Measurements from ENCODE around the gene DNAJC8.

The DNAJC8 gene

DNA sequence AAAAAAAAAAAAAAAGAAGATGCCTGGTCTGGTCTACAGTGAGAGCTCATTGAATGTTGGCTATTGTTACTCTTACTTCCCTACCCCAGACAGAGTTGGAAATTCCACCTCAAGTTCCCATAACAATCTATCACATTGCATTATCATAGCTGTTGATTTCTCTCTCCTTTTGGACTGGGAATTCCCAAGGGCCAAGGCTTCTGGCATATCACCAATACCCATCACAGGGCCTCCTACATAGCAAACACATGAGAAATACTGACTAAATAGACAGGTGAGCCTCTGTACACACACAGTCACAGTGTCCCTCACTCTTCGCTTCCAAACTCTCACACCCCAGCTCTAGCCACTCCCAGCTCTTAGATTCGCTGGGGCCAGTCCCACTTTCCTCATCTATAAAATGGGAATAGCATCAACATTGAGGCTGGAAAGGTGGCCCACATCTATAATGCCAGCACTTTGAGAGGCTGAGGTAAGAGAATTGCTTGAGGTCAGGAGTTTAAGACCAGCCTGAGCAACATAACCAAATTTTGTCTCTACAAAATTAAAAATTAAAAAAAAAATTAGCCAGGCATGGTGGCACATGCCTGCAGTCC lies 62.7 kb downstream of the DNAJC8 start:
- DNase-seq = no peak

GRCh38 chr1:28163496-28164161 lies 69.2 kb downstream of the DNAJC8 start:
- no peak for DNase-seq

- no peak for DNase-seq
Observed at GRCh38 chr1:28162151-28162550, 70.7 kb downstream of the DNAJC8 start.

DNA sequence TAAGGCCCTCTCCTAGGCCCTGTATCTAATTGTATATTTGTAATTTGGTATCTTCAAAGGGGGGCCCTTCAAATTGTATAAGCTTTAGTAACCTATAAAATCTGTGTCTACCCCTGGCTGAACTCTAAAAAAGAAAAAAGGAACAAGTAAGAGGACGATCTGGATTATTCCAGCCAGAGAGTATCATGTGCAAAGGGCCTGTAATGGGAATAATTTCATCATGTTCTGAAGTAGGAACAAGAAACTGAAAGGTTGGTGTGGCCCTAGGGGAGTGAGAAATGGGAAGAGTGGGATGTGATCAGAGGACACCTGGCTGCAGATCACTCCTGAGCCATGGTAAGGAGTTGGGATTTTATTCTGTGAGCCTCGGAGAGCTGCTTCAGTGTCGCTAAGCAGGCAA lies 71.1 kb downstream of the DNAJC8 start:
- DNase-seq = no peak

DNA sequence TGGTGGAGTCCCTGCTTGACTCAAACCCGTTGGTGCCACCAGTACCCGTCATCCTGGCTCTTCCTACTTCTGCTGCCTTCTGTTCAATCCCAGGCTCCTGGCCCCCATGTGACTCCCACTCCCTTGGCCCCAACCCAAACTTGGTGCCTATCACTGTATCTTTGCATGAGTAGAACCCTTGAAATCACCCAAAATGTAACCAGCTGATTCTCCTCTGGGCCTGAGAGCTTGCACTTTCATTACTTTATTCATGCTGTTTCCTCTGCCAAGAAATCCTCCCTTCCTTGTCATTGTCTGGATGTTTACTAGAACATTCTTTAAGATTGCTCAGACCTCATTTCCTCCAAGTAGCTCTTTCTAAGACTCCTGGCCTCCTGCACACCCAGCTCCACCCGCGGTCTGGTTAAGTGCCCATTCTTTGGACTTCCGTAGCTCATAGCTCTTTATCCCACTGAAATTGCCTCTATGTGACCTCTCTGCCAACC lies 72.0 kb downstream of the DNAJC8 start:
- no peak for DNase-seq

DNA sequence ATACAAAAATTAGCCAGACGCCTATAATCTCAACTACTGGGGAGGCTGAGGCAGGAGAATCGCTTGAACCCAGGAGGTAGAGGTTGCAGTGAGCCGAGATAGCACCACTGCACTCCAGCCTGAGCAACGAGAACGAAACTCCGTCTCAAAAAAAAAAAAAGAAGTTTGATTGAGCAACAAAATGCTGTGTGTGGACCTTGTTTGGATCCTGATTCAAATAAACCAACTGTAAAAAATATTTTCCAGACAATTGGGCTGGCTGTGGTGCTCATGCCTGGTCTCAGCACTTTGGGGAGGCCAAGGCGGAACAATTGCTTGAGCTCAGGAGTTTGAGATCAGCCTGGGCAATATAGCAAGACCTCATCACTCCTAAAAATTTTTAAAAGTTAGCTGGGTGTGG lies 73.1 kb downstream of the DNAJC8 start:
- DNase-seq = no peak

- DNase-seq = no peak
Observed at GRCh38 chr1:28159243-28159642, 73.6 kb downstream of the DNAJC8 start.

GRCh38 chr1:28157894-28158293 lies 74.9 kb downstream of the DNAJC8 start:
- DNase-seq = no peak

GRCh38 chr1:28156821-28157220 lies 76.0 kb downstream of the DNAJC8 start:
- no peak for DNase-seq

GRCh38 chr1:28155628-28156027 lies 77.2 kb downstream of the DNAJC8 start:
- no peak for DNase-seq

DNA sequence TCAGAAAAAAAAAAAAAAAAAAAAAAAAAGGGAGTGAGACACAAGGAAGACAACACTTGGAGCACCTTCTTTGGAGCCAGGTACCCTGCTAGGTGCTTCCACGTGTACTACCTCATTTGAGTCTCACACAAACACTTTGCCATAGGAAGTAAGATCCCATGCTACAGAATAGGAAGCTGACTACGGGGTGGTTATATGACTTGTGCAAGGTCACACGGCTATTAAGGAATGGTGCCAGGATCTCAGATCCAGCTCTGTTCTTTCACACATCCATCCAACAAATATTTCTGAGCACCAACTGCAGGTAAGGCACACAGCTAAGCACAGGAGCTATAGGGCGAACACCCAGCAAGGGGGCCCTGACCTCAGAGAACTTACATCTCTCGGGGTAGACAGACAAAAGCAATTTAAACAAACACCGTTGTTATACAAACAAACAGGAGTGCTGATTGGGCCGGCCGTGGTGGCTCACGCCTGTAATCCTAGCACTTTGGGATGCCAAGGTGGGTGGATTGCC lies 78.7 kb downstream of the DNAJC8 start:
- no peak for DNase-seq
